GM12801 (cell line): Measurements from ENCODE around the gene CA7.

Experiments
- TF ChIP-seq, protein P1 (sequence below): IDR thresholded peaks from one replicate; pipeline ENCODE4 v1.5.1; 2011; ENCODE audit warnings: control low read depth; ENCODE audit not compliant: insufficient read length; ENCODE audit errors: extremely low read depth

Gene CA7

DNA sequence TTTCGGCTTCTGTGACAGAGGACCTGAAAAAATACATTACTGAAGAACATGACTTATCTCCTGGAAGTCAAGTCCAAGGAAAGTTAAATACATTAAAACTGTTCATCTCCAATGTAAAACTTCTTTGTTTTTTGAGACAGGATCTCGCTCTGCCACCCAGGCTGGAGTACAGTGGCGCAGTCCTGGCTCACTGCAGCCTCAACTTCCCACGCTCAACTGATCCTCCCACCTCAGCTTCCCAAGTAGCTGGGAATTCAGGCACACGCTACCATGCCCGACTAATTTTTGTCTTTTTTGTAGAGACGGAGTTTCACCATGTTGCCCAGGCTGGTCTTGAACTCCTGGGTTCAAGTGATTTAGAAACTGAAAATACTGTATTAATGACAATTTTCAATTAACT lies 33.2 kb upstream of the CA7 start:
- TF ChIP-seq, protein P1, sequence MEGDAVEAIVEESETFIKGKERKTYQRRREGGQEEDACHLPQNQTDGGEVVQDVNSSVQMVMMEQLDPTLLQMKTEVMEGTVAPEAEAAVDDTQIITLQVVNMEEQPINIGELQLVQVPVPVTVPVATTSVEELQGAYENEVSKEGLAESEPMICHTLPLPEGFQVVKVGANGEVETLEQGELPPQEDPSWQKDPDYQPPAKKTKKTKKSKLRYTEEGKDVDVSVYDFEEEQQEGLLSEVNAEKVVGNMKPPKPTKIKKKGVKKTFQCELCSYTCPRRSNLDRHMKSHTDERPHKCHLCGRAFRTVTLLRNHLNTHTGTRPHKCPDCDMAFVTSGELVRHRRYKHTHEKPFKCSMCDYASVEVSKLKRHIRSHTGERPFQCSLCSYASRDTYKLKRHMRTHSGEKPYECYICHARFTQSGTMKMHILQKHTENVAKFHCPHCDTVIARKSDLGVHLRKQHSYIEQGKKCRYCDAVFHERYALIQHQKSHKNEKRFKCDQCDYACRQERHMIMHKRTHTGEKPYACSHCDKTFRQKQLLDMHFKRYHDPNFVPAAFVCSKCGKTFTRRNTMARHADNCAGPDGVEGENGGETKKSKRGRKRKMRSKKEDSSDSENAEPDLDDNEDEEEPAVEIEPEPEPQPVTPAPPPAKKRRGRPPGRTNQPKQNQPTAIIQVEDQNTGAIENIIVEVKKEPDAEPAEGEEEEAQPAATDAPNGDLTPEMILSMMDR, result no peak

DNA sequence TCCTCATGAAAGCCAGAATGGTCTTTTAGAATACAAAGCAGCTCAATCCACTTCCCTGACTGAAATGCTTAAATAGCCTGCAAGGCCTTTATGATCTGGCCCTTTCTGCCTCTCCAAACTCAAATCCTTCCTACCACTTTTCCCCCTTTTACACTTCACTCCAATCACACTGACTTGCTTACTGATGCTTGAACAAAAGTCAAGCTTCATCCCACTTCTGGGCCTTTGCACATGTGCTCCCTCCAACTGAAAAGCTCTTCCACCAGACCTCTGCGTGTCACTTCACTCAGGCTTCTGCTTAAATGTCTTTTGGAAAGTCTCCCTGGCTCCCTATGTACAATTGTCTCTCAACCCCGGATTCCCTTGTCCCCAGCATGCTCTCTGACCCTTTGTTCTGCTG lies 29.5 kb upstream of the CA7 start:
- TF ChIP-seq, protein P1, result no peak

DNA sequence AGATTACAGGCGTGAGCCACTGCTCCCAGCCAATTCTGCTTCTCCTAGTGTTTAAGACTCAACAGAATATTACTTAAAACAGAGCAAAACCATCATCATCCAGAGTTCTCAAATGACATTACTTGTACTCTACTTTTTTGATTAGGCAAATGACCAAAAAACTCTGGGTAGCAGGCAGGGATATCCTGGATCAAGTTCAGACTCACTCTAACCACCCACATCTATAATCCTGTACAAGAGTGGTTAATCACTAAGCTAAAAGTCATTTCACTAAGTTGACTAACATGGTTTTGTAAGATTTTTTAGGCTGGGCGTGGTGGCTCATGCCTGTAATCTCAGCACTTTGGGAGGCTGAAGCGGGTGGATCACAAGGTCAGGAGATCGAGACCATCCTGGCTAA lies 20.2 kb upstream of the CA7 start:
- TF ChIP-seq, protein P1, result no peak

DNA sequence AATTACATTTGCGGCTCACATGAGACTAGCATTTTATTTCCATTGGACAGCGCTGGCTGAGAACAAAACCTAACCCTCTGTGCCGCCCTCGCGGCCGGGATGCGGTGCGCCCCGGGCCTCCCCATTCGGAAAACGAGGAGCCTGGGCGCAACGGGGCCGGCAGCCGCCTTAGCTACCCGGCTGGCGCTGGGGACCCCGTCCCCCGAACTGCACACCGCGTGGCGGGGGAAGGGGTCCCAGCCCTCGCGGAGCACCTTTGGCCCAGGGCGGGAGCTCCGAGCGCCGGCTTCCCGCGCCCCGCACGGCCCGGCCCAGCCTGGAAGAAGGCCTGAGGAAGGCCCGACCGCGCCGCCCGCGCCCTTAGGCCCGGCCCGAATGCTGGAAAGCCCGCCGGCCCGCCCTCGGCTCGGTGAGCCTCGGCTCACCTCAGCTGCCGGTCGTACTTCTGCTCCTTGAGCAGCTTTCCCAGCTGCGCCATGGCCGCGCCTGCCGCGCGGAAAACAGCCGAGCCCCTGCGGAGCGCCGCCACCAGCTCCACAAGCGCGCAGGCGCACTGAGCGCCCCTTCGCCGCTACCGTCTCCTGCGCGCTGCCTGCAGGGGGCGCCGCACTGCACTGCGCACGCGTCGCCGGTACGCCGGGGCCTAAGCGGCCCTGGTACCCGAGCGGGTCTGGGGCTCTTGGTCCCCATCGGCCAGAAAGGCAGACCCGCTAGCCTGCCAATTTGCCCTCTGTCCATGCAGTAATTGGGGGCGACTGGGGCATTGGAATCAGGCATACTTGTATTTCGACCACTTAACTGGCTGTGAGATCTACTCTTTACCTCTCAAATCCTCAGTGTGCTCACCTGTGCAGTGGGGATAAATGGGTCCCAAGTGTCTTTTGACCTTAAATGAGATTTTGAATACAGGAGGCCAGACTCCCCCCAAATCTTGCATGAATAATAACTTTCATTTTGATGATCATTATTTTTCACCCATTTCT lies 13.5 kb upstream of the CA7 start, which contains the start of gene NAE1:
Gene NAE1 (minus strand): TSS at position 555 of the 983 bp plus-strand sequence. CDS start 77 bp downstream, at position 478.
- TF ChIP-seq, protein P1, result peak; percentile 76

DNA sequence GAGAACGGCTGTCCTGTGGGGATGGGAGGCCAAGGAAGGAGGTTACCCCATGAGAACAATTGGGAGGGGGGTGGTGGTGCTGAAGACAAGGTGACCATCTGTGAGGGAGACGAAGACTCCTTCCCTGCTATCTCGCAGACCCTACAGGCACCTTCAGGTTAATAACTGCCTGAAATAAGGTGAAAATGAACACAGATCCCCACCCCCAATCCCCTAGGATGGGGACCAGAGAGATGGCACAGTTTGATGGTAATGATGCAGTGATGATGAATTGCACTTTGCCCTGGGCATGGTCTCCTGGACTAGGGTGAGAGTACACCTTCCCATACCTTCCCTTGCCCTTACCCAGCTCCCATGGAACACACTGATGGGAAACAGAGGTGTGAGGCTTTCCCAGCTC lies 12.0 kb upstream of the CA7 start:
- TF ChIP-seq, protein P1, result no peak

DNA sequence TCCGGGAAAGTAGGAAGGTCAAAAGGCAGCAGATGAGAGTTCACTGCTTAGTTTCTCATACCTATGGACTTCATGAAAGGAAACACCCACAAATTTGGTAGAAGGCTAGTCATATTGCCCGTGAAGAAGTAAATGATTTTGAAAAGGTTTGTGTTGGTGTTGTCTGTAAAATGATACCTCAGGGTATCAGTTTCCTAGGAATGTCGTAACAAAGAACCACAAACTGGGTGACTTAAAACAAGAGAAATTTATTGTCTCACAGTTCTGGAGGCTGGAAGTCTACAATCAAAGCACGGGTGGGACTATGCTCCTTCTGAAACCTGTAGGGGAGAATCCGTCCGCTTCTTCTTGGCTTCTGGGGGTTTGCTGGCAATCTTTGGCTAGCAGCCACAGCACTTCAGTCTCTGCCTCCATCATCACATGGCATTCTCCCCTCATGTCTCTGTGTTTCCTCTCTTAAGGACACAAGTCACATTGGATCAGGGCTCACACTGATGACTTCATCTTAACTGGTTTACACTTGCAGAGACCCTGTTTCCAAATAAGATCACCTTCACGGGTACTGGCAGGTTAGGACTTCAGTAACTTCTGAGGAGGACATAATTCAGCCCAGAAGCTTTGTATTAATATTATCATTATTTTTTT lies 11.4 kb upstream of the CA7 start:
- TF ChIP-seq, protein P1, result no peak

DNA sequence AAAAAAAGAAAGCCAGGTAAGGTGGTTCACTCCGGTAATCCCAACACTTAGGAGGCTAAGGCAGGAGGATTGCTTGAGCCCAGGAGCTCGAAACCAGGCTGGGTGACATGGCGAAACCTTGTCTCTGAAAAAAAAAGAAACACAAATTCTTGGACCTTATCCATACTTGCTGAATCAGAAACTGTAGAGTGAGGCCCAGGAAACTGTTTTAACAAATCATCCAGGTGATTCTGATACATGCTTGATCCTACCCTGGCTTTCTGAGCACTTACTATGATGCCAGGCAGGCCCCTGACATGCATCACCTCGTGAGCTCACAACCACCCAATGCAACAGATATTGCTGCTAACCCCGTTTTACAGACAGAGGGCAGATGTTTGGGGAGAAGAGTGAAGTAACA lies 9.5 kb upstream of the CA7 start:
- TF ChIP-seq, protein P1, result no peak
